ENCODE results near the gene AGAP1.

GRCh38 chr2:235479604-235480003 is 14.2 kb upstream of the AGAP1 start:
- TF ChIP-seq POLR2A (IDR thresholded peaks at IDR 0.05) (no peak), CTCF (IDR thresholded peaks at IDR 0.05) (no peak)
